Epithelial cell of prostate (primary cell): ENCODE data around the gene SLC26A5.

Experiments
- DNase-seq: peaks from one replicate; pipeline ENCODE4 v3.0.0-alpha.2; 2011; ENCODE audit warnings: low read depth, low spot score
- H3K27ac ChIP-seq: fragments of 450-650 bp; 2 replicates; pipeline ENCODE4 v1.5.1; 2017; ENCODE audit warnings: mild to moderate bottlenecking

The SLC26A5 gene

GRCh38 chr7:103348959-103349358 is 97.0 kb downstream of the SLC26A5 start:
- no peak for DNase-seq
- H3K27ac ChIP-seq, result no peak overlapping the region

GRCh38 chr7:103348452-103348851 is 97.6 kb downstream of the SLC26A5 start:
- DNase-seq, result no peak
- no peak overlapping the region for H3K27ac ChIP-seq

GRCh38 chr7:103347507-103348267 is 98.3 kb downstream of the SLC26A5 start, which contains the start of gene PSMC2:
Gene PSMC2, plus strand, starts transcription at chr7:103347643. Its CDS starts 69 bp downstream, at chr7:103347712.
- peak within 1 kb of the TSS; percentile 80 for H3K27ac ChIP-seq
- peak; percentile 69 for DNase-seq

GRCh38 chr7:103346396-103346795 is 99.6 kb downstream of the SLC26A5 start:
- no peak overlapping the region for H3K27ac ChIP-seq
- DNase-seq, result no peak

GRCh38 chr7:103344453-103345149 is 101.4 kb downstream of the SLC26A5 start, which contains the start of gene DNAJC2:
Gene DNAJC2, minus strand, starts transcription at chr7:103344767. Its CDS starts 145 bp downstream, at chr7:103344622.
- DNase-seq, result peak; percentile 78
- H3K27ac ChIP-seq, result peak within 1 kb of the TSS; percentile 65

- no peak for DNase-seq
- peak overlapping the region; percentile 65 for H3K27ac ChIP-seq
Measured at GRCh38 chr7:103343758-103344452, 102.1 kb downstream of the SLC26A5 start.

- H3K27ac ChIP-seq, result no peak overlapping the region
- DNase-seq, result no peak
Measured at GRCh38 chr7:103343332-103343731, 102.7 kb downstream of the SLC26A5 start.

GRCh38 chr7:103341466-103341865 is 104.5 kb downstream of the SLC26A5 start:
- H3K27ac ChIP-seq, result no peak overlapping the region
- no peak for DNase-seq

- no peak overlapping the region for H3K27ac ChIP-seq
- DNase-seq, result no peak
Measured at GRCh38 chr7:103338864-103339263, 107.1 kb downstream of the SLC26A5 start.

- no peak overlapping the region for H3K27ac ChIP-seq
Measured at GRCh38 chr7:103336761-103337160, 109.2 kb downstream of the SLC26A5 start.

GRCh38 chr7:103325744-103326143 is 120.3 kb downstream of the SLC26A5 start:
- no peak overlapping the region for H3K27ac ChIP-seq
- DNase-seq, result no peak

More at GRCh38 chr7:103336761-103337160, 109.2 kb downstream of the SLC26A5 start:
- no peak for DNase-seq
